Sigmoid colon (tissue), 4 donors: ENCODE data around the gene PATJ.

Experiments used
- EP300 ChIP-seq, 4 donors: sonication (generic); formaldehyde crosslinking; IDR thresholded peaks; one replicate each; pipeline ENCODE4 v1.6.1; 2017; ENCODE audit warnings: antibody characterized with exemption in 4 of 4
- POLR2A ChIP-seq, 2 donors: fragments of 450-650 bp; IDR thresholded peaks; one replicate each; pipeline ENCODE4 v1.6.1; 2016; ENCODE audit warnings: antibody characterized with exemption in 2 of 2, mild to moderate bottlenecking in 2 of 2, moderate library complexity in 2 of 2
- TF ChIP-seq, protein P1 (sequence below), 4 experiments: fragments of 450-650 bp in 3 of 4; fragments of 200-600 bp in 1 of 4; IDR thresholded peaks; one replicate each; pipeline ENCODE4 v1.5.1; 2016 to 2019; ENCODE audit warnings: antibody characterized with exemption in 4 of 4, mild to moderate bottlenecking in 3 of 4, moderate library complexity in 2 of 4

DNA sequence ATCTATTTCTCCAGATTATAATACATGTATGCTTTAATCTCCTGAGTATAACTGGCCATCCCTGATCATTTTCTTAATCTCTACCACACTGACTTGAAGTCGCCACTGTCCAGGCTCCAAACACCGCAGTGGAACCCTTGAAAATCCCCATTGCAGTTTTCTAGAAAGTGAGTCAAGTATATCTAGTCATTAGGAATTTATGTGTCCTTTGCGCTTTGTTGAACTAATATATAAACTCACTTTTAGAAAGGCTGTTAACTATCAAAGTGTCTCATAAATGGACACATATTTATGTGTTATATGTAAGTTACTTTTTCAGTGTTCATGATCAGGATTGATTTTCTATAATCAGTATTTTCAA, 211.5 kb downstream of the PATJ start:
- TF ChIP-seq, protein P1, sequence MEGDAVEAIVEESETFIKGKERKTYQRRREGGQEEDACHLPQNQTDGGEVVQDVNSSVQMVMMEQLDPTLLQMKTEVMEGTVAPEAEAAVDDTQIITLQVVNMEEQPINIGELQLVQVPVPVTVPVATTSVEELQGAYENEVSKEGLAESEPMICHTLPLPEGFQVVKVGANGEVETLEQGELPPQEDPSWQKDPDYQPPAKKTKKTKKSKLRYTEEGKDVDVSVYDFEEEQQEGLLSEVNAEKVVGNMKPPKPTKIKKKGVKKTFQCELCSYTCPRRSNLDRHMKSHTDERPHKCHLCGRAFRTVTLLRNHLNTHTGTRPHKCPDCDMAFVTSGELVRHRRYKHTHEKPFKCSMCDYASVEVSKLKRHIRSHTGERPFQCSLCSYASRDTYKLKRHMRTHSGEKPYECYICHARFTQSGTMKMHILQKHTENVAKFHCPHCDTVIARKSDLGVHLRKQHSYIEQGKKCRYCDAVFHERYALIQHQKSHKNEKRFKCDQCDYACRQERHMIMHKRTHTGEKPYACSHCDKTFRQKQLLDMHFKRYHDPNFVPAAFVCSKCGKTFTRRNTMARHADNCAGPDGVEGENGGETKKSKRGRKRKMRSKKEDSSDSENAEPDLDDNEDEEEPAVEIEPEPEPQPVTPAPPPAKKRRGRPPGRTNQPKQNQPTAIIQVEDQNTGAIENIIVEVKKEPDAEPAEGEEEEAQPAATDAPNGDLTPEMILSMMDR (IDR thresholded peaks at IDR 0.05) = no peak
- TF ChIP-seq POLR2A (IDR thresholded peaks at IDR 0.05) (no peak), EP300 (IDR thresholded peaks at IDR 0.05) (no peak)
